Neuronal stem cell (in vitro differentiated cells): ENCODE data around the gene ARFGAP1.

Experiments used
- DNase-seq: peaks from one replicate; pipeline ENCODE4 v3.0.0-alpha.2; 2013; ENCODE audit warnings: low spot score
- H2AFZ ChIP-seq: one replicate; pipeline ENCODE4 v1.6.1; 2013; ENCODE audit warnings: mild to moderate bottlenecking, low read length, inconsistent platforms
- H2AK5ac ChIP-seq: 2 replicates; pipeline ENCODE4 v1.6.1; 2013; ENCODE audit warnings: low read depth, mild to moderate bottlenecking, inconsistent platforms, low read length, moderate library complexity, mixed read lengths
- H2BK120ac ChIP-seq: 2 replicates; pipeline ENCODE4 v1.6.1; 2013; ENCODE audit warnings: low read depth, mild to moderate bottlenecking, inconsistent platforms, low read length, moderate library complexity, mixed read lengths
- H2BK12ac ChIP-seq: one replicate; pipeline ENCODE4 v1.6.1; 2013; ENCODE audit warnings: low read length, inconsistent platforms
- H2BK15ac ChIP-seq: 2 replicates; pipeline ENCODE4 v1.6.1; 2013; ENCODE audit warnings: mild to moderate bottlenecking, low read length, inconsistent platforms, mixed read lengths
- H2BK5ac ChIP-seq: one replicate; pipeline ENCODE4 v1.6.1; 2013; ENCODE audit warnings: inconsistent platforms, mild to moderate bottlenecking, low read length, moderate library complexity
- H3K14ac ChIP-seq: one replicate; pipeline ENCODE4 v1.6.1; 2013; ENCODE audit warnings: low read length, inconsistent platforms
- H3K18ac ChIP-seq: 2 replicates; pipeline ENCODE4 v1.6.1; 2013; ENCODE audit warnings: low read length, inconsistent platforms
- H3K23ac ChIP-seq: 2 replicates; pipeline ENCODE4 v1.6.1; 2013; ENCODE audit warnings: low read depth, mild to moderate bottlenecking, mixed read lengths, low read length, inconsistent platforms; ENCODE audit not compliant: poor library complexity
- H3K27ac ChIP-seq: replicated peaks from 3 replicates; pipeline ENCODE4 v1.5.1; 2013; ENCODE audit warnings: low read length, inconsistent platforms
- H3K27me3 ChIP-seq, 3 experiments: 2 replicates each; pipeline ENCODE4 v1.6.1; 2013; ENCODE audit warnings: low read length in 3 of 3, mild to moderate bottlenecking in 2 of 3, inconsistent platforms in 1 of 3, low read depth in 1 of 3, mixed read lengths in 1 of 3, moderate library complexity in 1 of 3; ENCODE audit not compliant: control insufficient read depth in 3 of 3, insufficient read depth in 3 of 3
- H3K36me3 ChIP-seq, 2 donors: replicated peaks in 1 of 2; 2 replicates each; pipeline ENCODE4 v1.6.1; 2013; ENCODE audit warnings: low read length in 2 of 2; ENCODE audit not compliant: control insufficient read depth in 2 of 2, insufficient read depth in 2 of 2
- H3K4ac ChIP-seq: 2 replicates; pipeline ENCODE4 v1.6.1; 2013; ENCODE audit warnings: inconsistent platforms, mild to moderate bottlenecking, low read length, moderate library complexity
- H3K4me1 ChIP-seq, 2 donors: 1 replicate in 1 of 2; 2 replicates in 1 of 2; pipeline ENCODE4 v1.6.1; 2013; ENCODE audit warnings: low read length in 2 of 2, low read depth in 1 of 2; ENCODE audit not compliant: control insufficient read depth in 2 of 2, insufficient read depth in 1 of 2
- H3K4me2 ChIP-seq: one replicate; pipeline ENCODE4 v1.6.1; 2013; ENCODE audit warnings: mild to moderate bottlenecking, low read length, inconsistent platforms; ENCODE audit not compliant: insufficient read depth, poor library complexity, severe bottlenecking
- H3K4me3 ChIP-seq, 2 donors: 2 replicates each; pipeline ENCODE4 v1.5.1; 2013; ENCODE audit warnings: low read length in 2 of 2, mild to moderate bottlenecking in 2 of 2, inconsistent platforms in 1 of 2, moderate library complexity in 1 of 2
- H3K79me1 ChIP-seq: one replicate; pipeline ENCODE4 v1.6.1; 2013; ENCODE audit warnings: low read depth, mild to moderate bottlenecking, inconsistent platforms, low read length, moderate library complexity
- H3K9ac ChIP-seq: one replicate; pipeline ENCODE4 v1.6.1; 2013; ENCODE audit warnings: mild to moderate bottlenecking, low read depth, low read length, inconsistent platforms; ENCODE audit not compliant: poor library complexity
- H3K9me3 ChIP-seq, 2 donors: replicated peaks in 1 of 2; 2 replicates each; pipeline versions ENCODE3 to v1.6.1; 2013; ENCODE audit warnings: low read length in 2 of 2, mild to moderate bottlenecking in 2 of 2, inconsistent platforms in 1 of 2, low read depth in 1 of 2, mixed read lengths in 1 of 2, moderate library complexity in 1 of 2; ENCODE audit not compliant: control insufficient read depth in 2 of 2, insufficient read depth in 1 of 2
- H4K8ac ChIP-seq: one replicate; pipeline ENCODE4 v1.6.1; 2013; ENCODE audit warnings: low read depth, mild to moderate bottlenecking, inconsistent platforms, low read length, moderate library complexity
- H4K91ac ChIP-seq: one replicate; pipeline ENCODE4 v1.6.1; 2013; ENCODE audit warnings: low read length, low read depth, mild to moderate bottlenecking, inconsistent platforms; ENCODE audit not compliant: poor library complexity
- WGBS, 2 donors: extraction: QIAGEN DNeasy Blood & Tissue Kit; methylation state at CpG; one replicate each; pipeline ENCODE4 v1.1.7; 2013; ENCODE audit warnings: missing lambda C conversion rate in 2 of 2, mixed read lengths in 1 of 2; ENCODE audit not compliant: insufficient read length in 2 of 2, insufficient replicate concordance in 1 of 2; ENCODE audit errors: extremely low coverage in 2 of 2; 5-methylcytosine and 5-hydroxymethylcytosine counted together

ARFGAP1 gene

DNA sequence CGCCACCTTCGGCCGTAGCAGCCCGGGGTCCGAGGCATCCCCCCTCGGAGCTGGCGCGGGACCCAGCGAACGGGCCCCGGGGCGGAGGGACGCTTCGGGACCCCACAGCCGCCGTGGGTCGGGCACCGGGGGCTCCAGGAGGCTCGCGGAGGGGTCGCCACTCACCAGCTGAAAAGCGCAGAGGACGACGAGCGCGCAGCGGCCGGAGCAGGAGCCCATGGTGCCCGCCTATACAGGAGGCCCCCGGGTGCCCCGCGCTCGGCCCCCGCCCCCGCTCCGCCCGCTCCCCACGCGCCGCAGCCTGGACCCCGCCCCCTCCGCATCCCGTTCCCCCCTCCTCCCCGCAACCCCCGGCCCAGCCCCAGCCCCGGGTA, 18.4 kb upstream of the ARFGAP1 start, which contains the start of gene NKAIN4:
TSS of gene NKAIN4 (minus strand) at position 232 of the 374 bp plus-strand sequence. CDS start at position 219, 13 bp downstream.
- Histone ChIP-seq H2BK12ac (peak within 1 kb of the TSS; percentile 89), H2BK15ac (peak within 1 kb of the TSS; percentile 97), H3K4me3 (peak within 1 kb of the TSS; percentile 51 to 93), H3K4me2 (peak within 1 kb of the TSS; percentile 97), H3K9ac (peak within 1 kb of the TSS; percentile 91), H3K4ac (peak within 1 kb of the TSS; percentile 85), H3K27me3 (no peaks in the 10 kb centered on the region), H3K9me3 (peaks cover 0 to 18% of the 10 kb centered on the region in 2 donors), H3K23ac (peak within 1 kb of the TSS; percentile 85), H3K79me1 (peaks cover 10% of the 10 kb centered on the region), H3K14ac (peak within 1 kb of the TSS; percentile 89), H3K18ac (peak within 1 kb of the TSS; percentile 99), H3K4me1 (peaks cover 30% of the 10 kb centered on the region in 2 donors), H3K36me3 (peaks cover 4 to 6% of the 10 kb centered on the region in 2 donors), H3K27ac (peak within 1 kb of the TSS; percentile 67), H2BK5ac (peak within 1 kb of the TSS; percentile 40), H2BK120ac (peak within 1 kb of the TSS; percentile 87), H2AK5ac (peak within 1 kb of the TSS; percentile 100), H4K91ac (peak within 1 kb of the TSS; percentile 83), H2AFZ (peak within 1 kb of the TSS; percentile 81), H4K8ac (peak within 1 kb of the TSS; percentile 59)
- DNase-seq: no peak
- no CpG with 5 or more reads among the region's 46 CpGs for WGBS, 2 donors

DNA sequence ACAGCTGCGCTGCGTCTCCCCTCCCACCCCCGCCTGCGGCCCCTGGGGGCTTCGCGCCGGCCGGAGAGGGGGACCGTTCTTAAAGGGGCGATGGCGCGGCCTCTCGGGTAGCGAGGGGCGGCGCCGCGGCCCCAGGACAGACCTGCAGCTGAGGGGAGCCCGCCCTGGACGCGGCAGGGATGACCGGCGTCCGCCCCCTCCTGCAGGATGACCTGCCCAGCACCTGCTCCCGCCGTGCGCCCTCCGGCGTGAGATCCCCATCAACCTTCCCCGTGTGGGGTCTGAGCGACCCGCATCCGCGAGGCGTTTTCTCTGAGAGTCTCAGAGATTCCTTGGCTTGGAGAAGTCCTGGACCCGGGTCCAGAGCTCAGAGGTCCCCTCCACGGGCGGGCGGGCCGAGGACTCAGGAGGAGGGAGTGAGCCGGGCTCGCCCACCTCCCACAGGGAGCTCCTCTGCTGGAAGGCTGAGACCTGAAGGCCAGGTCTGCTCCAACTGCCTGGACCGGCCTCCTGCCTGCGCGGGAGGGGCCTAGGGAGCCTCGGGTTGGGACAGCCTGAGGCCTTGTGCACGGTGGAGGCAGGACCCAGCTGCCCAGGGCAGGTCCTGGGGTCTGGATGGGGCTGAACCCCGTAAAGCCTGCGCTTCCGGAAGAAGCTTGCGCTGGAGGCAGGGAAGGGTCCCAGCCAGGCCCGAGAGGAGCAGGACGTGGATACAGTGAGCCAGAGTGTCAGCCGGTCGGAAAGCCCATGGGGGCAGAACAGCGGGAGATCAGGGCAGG, 17.8 kb upstream of the ARFGAP1 start:
- no CpG with 5 or more reads among the region's 56 CpGs for WGBS, 2 donors
- Histone ChIP-seq H2AFZ (peak overlapping the region; percentile 47), H2BK12ac (peak overlapping the region; percentile 89), H3K9me3 (peaks cover 0 to 18% of the 10 kb centered on the region in 2 donors), H3K9ac (peak overlapping the region; percentile 83), H3K4me1 (peaks cover 30% of the 10 kb centered on the region in 2 donors), H3K23ac (peak overlapping the region; percentile 58), H3K4ac (peak overlapping the region; percentile 85), H4K91ac (no peak overlapping the region), H3K4me2 (peak overlapping the region; percentile 97), H4K8ac (no peak overlapping the region), H3K18ac (peak overlapping the region; percentile 99), H3K79me1 (peaks cover 7% of the 10 kb centered on the region), H3K36me3 (peaks cover under 1 to 1% of the 10 kb centered on the region in 2 donors), H3K27me3 (no peaks in the 10 kb centered on the region), H2BK15ac (peak overlapping the region; percentile 95), H2AK5ac (peak overlapping the region; percentile 38), H2BK5ac (peak overlapping the region; percentile 21), H3K27ac (peak overlapping the region; percentile 52), H2BK120ac (peak overlapping the region; percentile 48), H3K14ac (no peak overlapping the region), H3K4me3 (peak overlapping the region; percentile 2 to 58)
- DNase-seq: peak; percentile 52

DNA sequence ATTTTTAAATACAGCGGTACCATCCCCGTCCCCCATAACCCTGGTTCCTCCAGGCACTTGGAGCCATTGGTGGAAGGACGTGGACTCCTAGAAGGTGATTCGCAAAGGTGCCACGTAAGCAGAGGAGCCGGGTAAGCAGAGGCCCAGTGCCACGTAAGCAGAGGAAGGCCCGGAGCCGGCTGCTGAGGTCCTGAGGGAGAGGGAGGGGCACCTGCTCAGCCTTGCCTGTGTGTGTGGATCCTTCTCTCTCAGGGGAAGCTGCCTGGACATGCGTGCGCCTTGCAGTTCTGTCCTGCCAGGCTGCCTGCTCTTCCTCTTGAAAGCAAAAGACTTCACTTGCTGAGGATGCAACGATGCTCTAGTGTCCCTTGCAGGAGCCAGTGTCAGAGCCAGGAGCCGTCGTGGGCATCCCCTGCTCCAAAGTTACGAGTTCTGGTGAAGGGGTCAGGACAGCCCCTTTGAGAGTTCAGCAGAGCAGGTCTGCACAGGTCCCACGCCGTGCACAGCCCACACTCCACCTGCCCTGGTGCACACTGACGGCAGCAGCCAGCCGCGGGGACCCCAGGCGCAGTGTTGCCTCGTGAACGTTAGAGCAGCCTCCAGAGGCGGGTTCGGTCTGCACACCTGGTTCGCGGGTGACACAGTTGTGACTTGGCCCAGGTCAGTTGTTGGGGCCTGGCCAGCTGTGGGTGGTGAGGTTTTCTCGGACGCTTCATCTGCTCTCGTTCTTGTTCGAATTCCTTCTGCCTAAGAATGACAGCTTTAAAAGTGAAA, 16.5 kb upstream of the ARFGAP1 start:
- no peaks in the 10 kb centered on the region for H3K27me3 ChIP-seq
- no peak overlapping the region for H3K4ac ChIP-seq

More for the DNA sequence above, 16.5 kb upstream of the ARFGAP1 start:
- Histone ChIP-seq H2AFZ (no peak overlapping the region), H3K79me1 (peaks cover 4% of the 10 kb centered on the region), H2BK5ac (peak overlapping the region; percentile 30), H3K23ac (no peak overlapping the region), H3K4me1 (peaks cover 34 to 42% of the 10 kb centered on the region in 2 donors), H3K4me2 (no peak overlapping the region), H3K36me3 (peaks cover 0 to 1% of the 10 kb centered on the region in 2 donors), H3K4me3 (no peak overlapping the region), H2BK120ac (no peak overlapping the region), H3K27ac (no peak overlapping the region), H4K8ac (no peak overlapping the region), H3K9ac (no peak overlapping the region), H2BK12ac (peak overlapping the region; percentile 63), H3K18ac (peak overlapping the region; percentile 73), H2AK5ac (peak overlapping the region; percentile 16), H3K14ac (no peak overlapping the region), H4K91ac (peak overlapping the region; percentile 57), H2BK15ac (peak overlapping the region; percentile 26), H3K9me3 (peaks cover 0 to 18% of the 10 kb centered on the region in 2 donors)
- no CpG with 5 or more reads among the region's 31 CpGs for WGBS, 2 donors
- no peak for DNase-seq
